Astrocyte of the cerebellum (primary cell): ENCODE results near the gene OR1A1.

Experiments used
- DNase-seq: peaks from one replicate; pipeline ENCODE4 v3.0.0-alpha.2; 2011; ENCODE audit warnings: low read depth
- H3K4me3 ChIP-seq: 2 replicates; pipeline ENCODE4 v1.5.1; 2011; ENCODE audit warnings: mild to moderate bottlenecking, low read depth, low read length, moderate library complexity
- CTCF ChIP-seq: IDR thresholded peaks from 2 replicates; pipeline ENCODE4 v1.5.1; 2012; ENCODE audit warnings: low read length, low read depth, moderate library complexity, mild to moderate bottlenecking; ENCODE audit errors: missing control alignments
- in situ Hi-C: cut with HindIII; loops from 2 replicates; pipeline ENCODE4 v1.10.0; 2017; ENCODE audit warnings: low sequenced_read_pairs

The OR1A1 gene, protein sequence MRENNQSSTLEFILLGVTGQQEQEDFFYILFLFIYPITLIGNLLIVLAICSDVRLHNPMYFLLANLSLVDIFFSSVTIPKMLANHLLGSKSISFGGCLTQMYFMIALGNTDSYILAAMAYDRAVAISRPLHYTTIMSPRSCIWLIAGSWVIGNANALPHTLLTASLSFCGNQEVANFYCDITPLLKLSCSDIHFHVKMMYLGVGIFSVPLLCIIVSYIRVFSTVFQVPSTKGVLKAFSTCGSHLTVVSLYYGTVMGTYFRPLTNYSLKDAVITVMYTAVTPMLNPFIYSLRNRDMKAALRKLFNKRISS

GRCh38 chr17:3207367-3207766 lies at the start of gene OR1A1:
Gene OR1A1 (plus strand): TSS chr17:3207667. CDS start chr17:3215621, 7,954 bp downstream.
- DNase-seq = no peak
- H3K4me3 ChIP-seq = no peak within 1 kb of the TSS
- no peak for TF ChIP-seq CTCF
- in situ Hi-C loops = no loop called here

- no peak for DNase-seq
- in situ Hi-C loops = no loop called here
- no peak overlapping the region for H3K4me3 ChIP-seq
- TF ChIP-seq CTCF = no peak
These were observed 39.9 kb upstream of the OR1A1 start for GRCh38 chr17:3167574-3167973.

DNA sequence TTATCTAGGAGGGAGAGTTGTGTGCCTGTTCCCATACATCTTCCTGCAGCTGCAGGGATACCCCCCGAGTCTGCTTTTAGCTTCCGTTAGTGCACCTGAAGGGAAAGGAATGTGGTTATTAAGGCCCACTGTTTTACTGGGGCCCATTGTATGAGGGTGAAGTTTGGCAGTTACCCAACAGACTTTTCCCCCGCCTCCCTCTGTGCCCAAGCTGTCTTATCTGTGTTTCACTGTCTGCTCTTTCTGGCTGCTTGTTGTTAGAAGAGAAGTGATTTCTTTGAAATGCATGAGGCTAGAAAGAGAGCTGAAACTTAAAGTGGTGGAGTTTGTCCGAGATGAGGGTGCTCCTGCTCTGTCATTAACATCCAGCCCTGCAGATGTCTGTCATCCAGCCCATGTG lies 17.5 kb upstream of the OR1A1 start:
- no peak for DNase-seq

DNA sequence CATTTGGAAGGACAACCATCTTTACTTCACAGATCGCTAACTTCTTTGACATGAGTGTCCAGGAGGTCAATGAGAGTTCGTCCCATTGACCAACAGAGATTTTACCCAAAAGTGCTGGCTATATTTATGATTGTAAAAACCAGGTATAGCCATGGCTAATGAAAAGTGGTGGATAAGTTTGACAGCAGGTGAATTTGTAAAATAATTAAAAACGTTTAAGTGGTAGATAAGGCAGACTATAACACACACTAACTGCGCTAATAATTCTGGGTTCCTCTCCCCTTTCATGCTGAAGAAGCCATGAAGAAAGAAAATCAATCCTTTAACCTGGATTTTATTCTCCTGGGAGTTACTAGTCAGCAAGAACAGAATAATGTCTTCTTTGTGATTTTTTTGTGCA lies 10.2 kb upstream of the OR1A1 start, which contains the start of gene OR1A2:
Gene OR1A2 (plus strand): TSS at position 301 of the 400 bp plus-strand sequence. CDS start 0 bp downstream, at position 301.
- DNase-seq = no peak
- no peak for TF ChIP-seq CTCF
- H3K4me3 ChIP-seq = no peak within 1 kb of the TSS
- in situ Hi-C loops = no loop called here

More for the DNA sequence above, 17.5 kb upstream of the OR1A1 start:
- TF ChIP-seq CTCF = no peak
- H3K4me3 ChIP-seq = no peak overlapping the region
- in situ Hi-C loops = no loop called here

DNA sequence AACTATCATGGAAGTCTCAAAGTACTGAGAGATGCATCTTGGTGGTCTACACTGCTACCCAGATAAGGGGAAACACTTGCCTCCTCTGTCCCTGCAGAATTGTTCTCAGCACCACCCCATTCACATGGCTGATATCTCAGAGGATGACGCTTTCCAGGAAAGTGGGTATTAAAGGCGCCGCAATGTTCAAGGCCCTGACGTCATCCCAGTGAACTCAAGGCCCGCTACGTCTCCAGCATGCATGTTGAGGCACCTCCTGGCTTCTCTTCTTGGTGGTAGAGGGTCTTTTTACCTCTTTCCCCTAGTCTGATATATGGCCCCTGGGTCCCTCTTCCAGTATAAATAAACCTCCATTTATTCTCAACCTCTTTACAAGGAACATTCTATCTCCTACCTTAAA lies 1.0 kb downstream of the OR1A1 start:
- no peak for TF ChIP-seq CTCF
- in situ Hi-C loops = no loop called here
- DNase-seq = no peak
- H3K4me3 ChIP-seq = no peak overlapping the region

DNA sequence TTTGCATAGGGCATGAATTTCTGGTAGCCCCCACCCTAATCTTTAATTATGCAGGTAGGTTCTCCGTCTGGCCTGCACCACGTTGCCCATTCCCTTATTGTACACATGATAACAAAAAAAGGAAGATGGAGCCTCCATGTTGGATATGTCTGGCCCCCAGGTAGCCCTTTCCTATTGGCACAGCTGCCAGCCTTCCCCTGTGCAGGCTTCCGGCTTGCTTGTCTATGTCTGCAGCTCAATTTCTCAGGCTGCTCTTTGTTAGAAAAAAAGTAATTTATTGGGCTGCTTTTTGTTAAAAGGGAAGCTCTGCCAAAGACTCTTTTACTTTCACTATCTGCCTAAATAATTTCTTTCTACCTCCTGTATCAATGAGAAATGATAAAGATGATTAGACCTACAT lies 5.5 kb downstream of the OR1A1 start:
- no peak for DNase-seq
- TF ChIP-seq CTCF = no peak
- H3K4me3 ChIP-seq = no peak overlapping the region
- in situ Hi-C loops = no loop called here
